ENCODE measurements around the gene RAB22A.

- TF ChIP-seq TCF4 (CRISPR knock-in tag; IDR thresholded peaks at IDR 0.05; ENCODE audit: borderline replicate concordance): no peak
- TF ChIP-seq ZFP30 (CRISPR knock-in tag; IDR thresholded peaks at IDR 0.05): no peak
- no peak for TF ChIP-seq TSHZ2 (CRISPR knock-in tag; IDR thresholded peaks at IDR 0.05)
- TF ChIP-seq POU6F1 (CRISPR knock-in tag; IDR thresholded peaks at IDR 0.05; ENCODE audit: borderline replicate concordance, low read depth): no peak
- TF ChIP-seq RARB (CRISPR knock-in tag; IDR thresholded peaks at IDR 0.05): no peak
- no peak for TF ChIP-seq ZNF8 (CRISPR knock-in tag; IDR thresholded peaks at IDR 0.05)
- TF ChIP-seq TOX (CRISPR knock-in tag; IDR thresholded peaks at IDR 0.05; ENCODE audit: borderline replicate concordance): no peak
- no peak for TF ChIP-seq ZC3H10 (CRISPR knock-in tag; IDR thresholded peaks at IDR 0.05)
- no peak for TF ChIP-seq CSRNP3 (CRISPR knock-in tag; IDR thresholded peaks at IDR 0.05)
- TF ChIP-seq CSDC2 (CRISPR knock-in tag; IDR thresholded peaks at IDR 0.05): no peak
- no peak for TF ChIP-seq CREB5 (CRISPR knock-in tag; IDR thresholded peaks at IDR 0.05; ENCODE audit: low read depth)
- TF ChIP-seq PATZ1 (CRISPR knock-in tag; IDR thresholded peaks at IDR 0.05; ENCODE audit: borderline replicate concordance): no peak
- TF ChIP-seq ZFP3 (CRISPR knock-in tag; IDR thresholded peaks at IDR 0.05): no peak
- no peak for TF ChIP-seq ZNF565 (CRISPR knock-in tag; conservative IDR thresholded peaks at IDR 0.05; ENCODE audit: low read depth)
These were observed 20.2 kb downstream of the RAB22A start for GRCh38 chr20:58329711-58330110.

Data from SK-N-SH treated with all-trans-retinoic acid at 6 μM for 48 hours (cell line).